GM23338 (cell line): ENCODE measurements around the gene CD99L2. TPM values are rescaled to one million over a fixed set of nuclear protein-coding genes. Genes with fewer than 3 reads are reported as not detected.
"Not testable (repeated sequence)": the region's sequence is repeated elsewhere in the genome, so short reads cannot be mapped to it uniquely, and the experiment has no call there.

Source experiments
- ATAC-seq: fragments of 200-7000 bp; cut with Tn5 transposase; 3 replicates; pipeline ENCODE4 v1.9.1; 2020
- DNase-seq: peaks from one replicate; pipeline ENCODE4 v3.0.0-alpha.2; 2015; ENCODE audit warnings: low spot score
- H2AFZ ChIP-seq: fragments of 200-600 bp; sonication (generic); 2 replicates; pipeline ENCODE4 v1.8.0; 2016; ENCODE audit warnings: antibody characterized with exemption, mild to moderate bottlenecking, moderate library complexity
- H3F3A ChIP-seq: fragments of 200-600 bp; sonication (generic); replicated peaks from 2 replicates; pipeline ENCODE4 v1.8.0; 2017; ENCODE audit warnings: antibody characterized with exemption, mixed run types, low read depth
- H3K27ac ChIP-seq: fragments of 200-600 bp; sonication (generic); 2 replicates; pipeline ENCODE4 v1.6.1; 2016; ENCODE audit warnings: low read depth
- H3K27me3 ChIP-seq: fragments of 200-600 bp; sonication (generic); 2 replicates; pipeline ENCODE4 v1.8.0; 2016; ENCODE audit warnings: mild to moderate bottlenecking, mixed run types, moderate library complexity; ENCODE audit not compliant: insufficient read depth
- H3K36me3 ChIP-seq: fragments of 200-600 bp; sonication (generic); 2 replicates; pipeline ENCODE4 v1.8.0; 2016; ENCODE audit warnings: mild to moderate bottlenecking; ENCODE audit not compliant: insufficient read depth
- H3K4me1 ChIP-seq: fragments of 200-600 bp; sonication (generic); 2 replicates; pipeline ENCODE4 v1.8.0; 2016; ENCODE audit warnings: mild to moderate bottlenecking, moderate library complexity; ENCODE audit not compliant: insufficient read depth
- H3K4me2 ChIP-seq: fragments of 200-600 bp; sonication (generic); 2 replicates; pipeline ENCODE4 v1.7.1; 2017; ENCODE audit warnings: mixed run types
- H3K4me3 ChIP-seq: fragments of 200-600 bp; sonication (generic); 2 replicates; pipeline ENCODE4 v1.6.1; 2016; ENCODE audit warnings: mixed run types
- H3K79me2 ChIP-seq: fragments of 200-600 bp; sonication (generic); replicated peaks from 2 replicates; pipeline ENCODE4 v1.8.0; 2017; ENCODE audit warnings: mild to moderate bottlenecking; ENCODE audit not compliant: insufficient read depth
- H3K9me2 ChIP-seq: fragments of 200-600 bp; sonication (generic); 2 replicates; pipeline ENCODE4 v1.8.0; 2017; ENCODE audit not compliant: insufficient read depth
- H4K20me1 ChIP-seq: fragments of 200-600 bp; sonication (generic); replicated peaks from 2 replicates; pipeline ENCODE4 v1.8.0; 2017; ENCODE audit warnings: mild to moderate bottlenecking; ENCODE audit not compliant: insufficient read depth
- H3K27ac Mint-ChIP-seq: 2 replicates; pipeline ENCODE4 v1.8.0; 2020; ENCODE audit warnings: inconsistent platforms, mild to moderate bottlenecking, moderate library complexity, mixed read lengths
- H3K27me3 Mint-ChIP-seq: 3 replicates; pipeline ENCODE4 v1.8.0; 2022; ENCODE audit warnings: low read depth, mild to moderate bottlenecking, moderate library complexity, mixed read lengths, inconsistent platforms; ENCODE audit not compliant: insufficient read depth, poor library complexity
- H3K36me3 Mint-ChIP-seq: 3 replicates; pipeline ENCODE4 v1.8.0; 2021; ENCODE audit warnings: low read depth, mild to moderate bottlenecking, inconsistent platforms, moderate library complexity, mixed read lengths
- H3K4me1 Mint-ChIP-seq: 3 replicates; pipeline ENCODE4 v1.8.0; 2020; ENCODE audit warnings: mild to moderate bottlenecking, inconsistent platforms, mixed read lengths
- H3K4me3 Mint-ChIP-seq: 3 replicates; pipeline ENCODE4 v1.8.0; 2021; ENCODE audit warnings: moderate library complexity, mild to moderate bottlenecking, inconsistent platforms, mixed read lengths
- H3K9me3 Mint-ChIP-seq: 3 replicates; pipeline ENCODE4 v1.8.0; 2020; ENCODE audit warnings: moderate library complexity, mild to moderate bottlenecking, inconsistent platforms, mixed read lengths
- CTCF ChIP-seq, 2 experiments: fragments of 200-600 bp in 1 of 2; sonication (generic) in 1 of 2; conservative IDR thresholded peaks; 2 replicates each; pipeline versions ENCODE4 v1.5.1 to v1.6.1; 2016 to 2017; ENCODE audit warnings: antibody characterized with exemption in 2 of 2, low read depth in 2 of 2, mild to moderate bottlenecking in 2 of 2, moderate library complexity in 1 of 2
- ETS1 ChIP-seq: IDR thresholded peaks from 2 replicates; pipeline ENCODE4 v1.6.1; 2016; ENCODE audit warnings: antibody characterized with exemption
- EZH2 ChIP-seq: fragments of 200-600 bp; sonication (generic); IDR thresholded peaks from one replicate; pipeline ENCODE4 v1.8.0; 2017; ENCODE audit warnings: antibody characterized with exemption, mild to moderate bottlenecking, low read depth; ENCODE audit not compliant: unreplicated experiment
- JUNB ChIP-seq: IDR thresholded peaks from one replicate; pipeline ENCODE4 v1.6.1; 2016; ENCODE audit warnings: antibody characterized with exemption; ENCODE audit not compliant: unreplicated experiment
- POLR2AphosphoS5 ChIP-seq: IDR thresholded peaks from 2 replicates; pipeline ENCODE4 v1.6.1; 2016; ENCODE audit warnings: antibody characterized with exemption, low read depth
- ZNF331 ChIP-seq: fragments of 250-450 bp; sonication (Bioruptor Pico); IDR thresholded peaks from 2 replicates; pipeline ENCODE4 v1.5.0; 2020; ENCODE audit warnings: low read depth, mild to moderate bottlenecking, moderate library complexity
- ZNF462 ChIP-seq: fragments of 250-450 bp; sonication (Bioruptor Pico); IDR thresholded peaks from 2 replicates; pipeline ENCODE4 v1.5.0; 2020; ENCODE audit warnings: mild to moderate bottlenecking, moderate library complexity
- polyA plus RNA-seq: library from polyadenylated mRNA; unstranded; fragments of >200 nt; fragmentation: Nextera tagmentation; extraction: Ambion mirVana; gene quantifications from 2 replicates; pipeline ENCODE4 v1.2.1, GENCODE V29; 2016
- total RNA-seq: library from RNA; depleted of rRNA; stranded (reverse); fragments of >200 nt; shearing (Covaris generic); gene quantifications from 2 replicates; pipeline ENCODE4 v1.2.3, GENCODE V29; 2014

CD99L2 gene
- total and polyA plus RNA-seq, 2 experiments from 2014 or later: 2.6 to 6.4 TPM

- no peak for TF ChIP-seq ZNF462 (CRISPR knock-in tag)
- no peak for TF ChIP-seq CTCF (conservative IDR thresholded peaks at IDR 0.05; ENCODE audit: low read depth in 2 of 2)
- no peak for TF ChIP-seq ZNF331 (CRISPR knock-in tag)
- no peak for TF ChIP-seq EZH2
These were observed 9.3 kb downstream of the CD99L2 start (continued) for GRCh38 chrX:150889131-150889530.

- Mint-ChIP-seq H3K27ac (no peak overlapping the region), H3K9me3 (no peaks in the 10 kb centered on the region), H3K36me3 (no peaks in the 10 kb centered on the region; the same call in 2 of the 3 replicates), H3K27me3 (no peaks in the 10 kb centered on the region), H3K4me1 (no peaks in the 10 kb centered on the region), H3K4me3 (no peak overlapping the region)
- no peaks in the 10 kb centered on the region for H3K36me3 ChIP-seq
- no peak for DNase-seq
- no peak overlapping the region for H3K27ac ChIP-seq
- no peaks in the 10 kb centered on the region for H3K27me3 ChIP-seq
- H2AFZ ChIP-seq: no peak overlapping the region
- H3K9me2 ChIP-seq: no peaks in the 10 kb centered on the region
- H4K20me1 ChIP-seq: no peaks in the 10 kb centered on the region
- H3K4me2 ChIP-seq: no peak overlapping the region
- no peaks in the 10 kb centered on the region for H3F3A ChIP-seq
- H3K79me2 ChIP-seq: peaks cover 47% of the 10 kb centered on the region
- no peaks in the 10 kb centered on the region; the same call in 1 of the 2 replicates for H3K4me1 ChIP-seq
- no peak for TF ChIP-seq POLR2AphosphoS5
- no peak for TF ChIP-seq JUNB
- TF ChIP-seq ETS1: no peak
- no peak for TF ChIP-seq CTCF (conservative IDR thresholded peaks at IDR 0.05; ENCODE audit: low read depth in 2 of 2)
- ATAC-seq: no peak
- H3K4me3 ChIP-seq: no peak overlapping the region
These were observed 10.5 kb downstream of the CD99L2 start for GRCh38 chrX:150887906-150888465.

GRCh38 chrX:150887268-150887667, 11.2 kb downstream of the CD99L2 start:
- not testable (repeated sequence) for H4K20me1 ChIP-seq, H3K4me1 Mint-ChIP-seq, H3K4me1 ChIP-seq, DNase-seq, H3K36me3 Mint-ChIP-seq, H3K27ac ChIP-seq, ATAC-seq, H3F3A ChIP-seq, H3K9me2 ChIP-seq, H3K4me3 ChIP-seq, H3K27me3 ChIP-seq, H3K9me3 Mint-ChIP-seq, H3K4me2 ChIP-seq, H3K36me3 ChIP-seq, H3K27me3 Mint-ChIP-seq, H2AFZ ChIP-seq, H3K4me3 Mint-ChIP-seq, H3K27ac Mint-ChIP-seq
- H3K79me2 ChIP-seq: peaks cover 51% of the 10 kb centered on the region
